T-helper 22 cell (primary cell): ENCODE data around the gene PBX2.

Source experiments
- DNase-seq: peaks from one replicate; pipeline ENCODE4 v3.0.0-alpha.2; 2020; ENCODE audit warnings: low read depth

The PBX2 gene

DNA sequence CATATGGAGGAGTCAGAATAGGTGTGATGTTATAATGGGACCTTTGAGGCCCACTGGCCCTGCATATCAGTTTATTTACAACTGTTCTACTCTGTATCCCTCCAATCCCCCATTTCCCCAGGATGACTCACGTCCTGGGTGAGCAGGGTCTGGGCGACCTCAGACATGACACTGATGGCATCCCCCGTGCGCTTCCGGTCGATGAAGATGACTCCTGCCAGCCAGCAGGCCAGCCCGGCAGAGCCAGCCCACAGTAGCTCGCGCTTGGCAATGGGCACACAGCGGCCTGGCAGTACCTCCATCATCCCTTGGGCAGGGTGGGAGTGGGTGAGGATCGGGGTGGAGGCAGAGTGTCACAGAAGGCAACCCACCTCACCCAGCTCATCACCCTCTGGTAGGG is 19.7 kb downstream of the PBX2 start:
- DNase-seq, result no peak

DNA sequence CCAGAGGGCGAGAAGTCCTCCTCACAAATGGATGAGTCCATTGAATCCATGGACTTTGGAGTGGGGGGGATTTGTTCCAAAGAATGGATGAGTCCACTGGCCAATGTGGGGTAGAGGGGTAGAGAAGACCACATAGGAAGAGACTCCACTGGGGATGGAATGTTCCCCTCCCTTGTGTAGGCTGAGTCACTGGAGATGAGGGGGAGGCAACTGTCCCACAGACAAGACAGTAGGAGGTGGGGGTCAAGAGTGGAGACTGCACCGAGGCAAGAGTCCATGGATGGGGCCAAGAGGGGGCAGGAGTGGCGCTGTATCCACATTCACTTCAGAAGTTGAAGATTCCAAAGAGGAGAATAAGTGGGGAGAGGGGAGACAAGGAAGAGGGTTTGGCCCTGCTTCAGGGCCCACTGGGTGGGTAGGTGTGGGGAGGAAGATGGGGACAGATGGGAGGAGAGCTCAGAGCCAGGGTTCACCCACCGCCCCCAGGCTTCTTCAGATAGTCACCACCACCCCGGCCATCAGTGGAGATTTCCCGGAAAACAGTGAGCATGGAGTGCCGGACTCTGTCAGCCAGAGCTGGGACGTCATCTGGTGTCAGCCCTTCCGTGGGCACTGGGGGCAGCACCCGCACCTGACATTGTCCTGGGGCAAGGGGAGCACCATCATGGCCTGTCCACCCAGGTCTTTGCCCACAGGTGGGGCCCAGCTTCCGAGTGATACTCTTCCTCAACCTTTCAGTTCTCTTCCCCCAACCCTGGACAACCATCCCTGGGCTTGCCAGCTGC is 21.0 kb downstream of the PBX2 start:
- DNase-seq, result no peak

DNA sequence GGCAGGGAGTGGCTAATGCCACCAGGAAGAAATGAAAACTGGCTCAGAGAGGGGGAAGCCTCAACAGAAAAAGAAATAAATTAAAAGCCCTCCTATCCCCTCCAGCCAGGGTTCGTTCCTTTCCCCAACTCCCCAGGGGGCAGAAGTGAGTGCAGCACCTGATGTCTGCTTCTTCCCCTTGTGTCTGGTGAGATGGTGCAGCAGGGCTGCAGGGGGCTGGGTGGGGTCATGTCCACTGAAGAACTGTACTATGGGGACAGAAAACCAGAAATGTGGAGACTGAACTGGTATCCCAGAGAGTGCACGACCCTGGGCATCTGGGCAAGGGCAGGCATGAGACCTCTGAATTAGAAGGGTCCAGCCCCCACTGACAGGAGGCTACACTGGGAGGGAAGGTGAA is 21.7 kb downstream of the PBX2 start:
- no peak for DNase-seq

DNA sequence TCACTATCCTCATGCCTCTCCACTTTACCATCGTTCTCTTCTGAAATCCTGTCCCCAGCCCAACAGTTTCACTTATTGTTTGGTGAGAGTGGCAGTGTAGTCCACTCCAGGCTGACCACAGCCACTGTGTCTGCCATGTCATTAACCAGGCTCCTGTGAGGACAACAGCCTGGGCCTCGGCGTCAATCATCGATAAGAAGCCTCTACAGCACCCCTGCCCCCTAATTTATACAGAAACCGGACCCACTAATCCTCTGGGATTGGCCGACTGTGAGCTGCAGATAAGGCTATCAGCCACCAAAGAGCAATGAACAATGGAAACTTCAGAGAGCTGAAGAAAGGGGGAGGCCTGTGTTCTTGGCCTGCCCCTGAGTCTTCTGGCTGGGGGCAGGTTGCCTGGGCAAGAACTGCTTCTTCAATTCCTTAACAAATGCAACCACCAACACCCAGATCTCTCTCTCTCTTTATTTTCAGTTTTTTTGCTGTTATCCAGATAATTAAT is 22.2 kb downstream of the PBX2 start:
- no peak for DNase-seq

DNA sequence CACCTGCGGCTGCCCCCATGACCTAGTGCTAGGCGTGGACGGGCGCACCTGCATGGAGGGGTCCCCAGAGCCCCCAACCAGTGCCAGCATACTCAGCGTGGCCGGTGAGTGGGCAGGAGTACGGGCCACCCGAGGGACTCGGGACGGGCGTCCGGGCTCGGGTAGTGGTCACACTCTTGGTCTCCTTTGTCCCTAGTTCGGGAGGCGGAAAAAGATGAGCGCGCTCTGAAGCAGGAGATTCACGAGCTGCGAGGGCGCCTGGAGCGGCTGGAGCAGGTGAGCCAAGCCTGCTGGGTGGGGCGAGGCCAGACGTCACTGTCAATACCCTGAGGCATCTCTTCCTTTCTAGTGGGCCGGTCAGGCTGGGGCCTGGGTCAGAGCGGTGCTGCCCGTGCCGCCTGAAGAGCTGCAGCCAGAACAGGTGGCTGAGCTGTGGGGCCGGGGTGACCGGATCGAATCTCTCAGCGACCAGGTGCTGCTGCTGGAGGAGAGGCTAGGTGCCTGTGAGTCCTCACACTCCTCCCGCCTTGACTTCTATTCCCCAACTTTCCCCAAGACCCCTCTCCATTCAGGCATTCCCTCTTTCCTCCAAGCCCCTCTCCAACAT is 22.7 kb downstream of the PBX2 start:
- DNase-seq, result no peak

- no peak for DNase-seq
Observed at GRCh38 chr6:32166411-32167061, 23.5 kb downstream of the PBX2 start.

DNA sequence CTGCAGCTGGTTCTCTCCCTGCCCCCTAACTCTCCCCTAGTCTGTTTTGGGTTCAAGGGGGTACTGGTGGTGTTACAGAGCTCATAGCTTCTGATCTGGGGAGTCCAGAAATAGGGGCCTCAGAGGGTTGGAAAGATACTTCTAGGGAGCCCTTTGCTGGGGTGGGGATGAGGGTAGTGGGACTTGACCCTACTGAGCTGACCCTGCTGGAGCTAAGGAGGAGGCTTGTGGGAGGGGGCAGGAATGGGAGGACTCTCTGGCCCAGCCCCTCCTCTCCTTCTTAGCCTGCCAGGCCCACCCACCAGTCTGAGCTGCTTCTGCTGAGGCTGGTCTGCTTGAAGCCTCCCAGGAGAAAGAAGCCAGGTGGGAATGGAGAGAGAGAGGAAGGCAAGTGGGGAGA is 25.7 kb downstream of the PBX2 start, which contains the start of gene EGFL8:
Gene EGFL8 (plus strand): TSS at position 301 of the 400 bp plus-strand sequence. CDS start 1,571 bp downstream, outside the sequence.
- DNase-seq, result no peak

DNA sequence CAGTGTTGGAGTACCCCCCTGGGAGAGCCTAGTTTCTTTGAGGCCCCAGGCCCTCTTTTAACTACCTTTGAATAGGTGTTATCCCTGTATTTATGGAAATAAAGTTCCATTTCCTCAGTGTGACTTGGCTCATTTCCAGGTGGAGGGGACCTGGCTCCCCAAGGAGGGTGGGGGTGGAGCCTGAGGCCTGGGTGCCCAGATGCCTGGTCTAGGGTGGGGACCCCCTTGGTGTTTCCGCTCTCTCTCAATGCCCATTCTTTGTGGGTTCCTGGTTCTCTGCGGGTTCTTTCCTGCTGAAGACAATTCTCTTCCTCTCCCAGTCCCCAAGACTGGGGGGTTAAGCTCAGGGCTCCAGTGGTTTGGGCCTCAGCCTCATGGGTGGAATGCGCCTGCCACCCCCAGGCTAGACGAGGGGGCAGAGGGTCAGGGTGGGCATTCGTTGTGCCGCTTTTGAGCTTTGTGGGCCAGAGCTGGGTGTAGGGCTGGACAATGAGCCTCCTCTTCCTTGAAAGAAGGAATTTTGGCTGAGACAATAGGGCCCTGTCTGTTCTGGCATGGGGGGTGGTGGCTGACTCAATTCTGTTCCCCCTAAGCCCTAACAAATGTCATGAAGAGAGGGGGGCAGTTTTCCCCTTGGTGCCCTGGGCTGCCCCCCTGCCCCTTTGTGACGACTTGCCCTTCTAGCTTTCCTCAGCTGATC is 26.3 kb downstream of the PBX2 start:
- no peak for DNase-seq

- no peak for DNase-seq
Observed at GRCh38 chr6:32158052-32158451, 31.9 kb downstream of the PBX2 start.

GRCh38 chr6:32156891-32157290 is 33.1 kb downstream of the PBX2 start:
- DNase-seq, result no peak

GRCh38 chr6:32154514-32155161 is 35.4 kb downstream of the PBX2 start:
- DNase-seq, result peak; percentile 28

GRCh38 chr6:32153564-32154513 is 36.2 kb downstream of the PBX2 start, which contains the start of gene PPT2:
Gene PPT2, plus strand, starts transcription at chr6:32154141. Its CDS starts 454 bp downstream, at chr6:32154595.
- DNase-seq, result peak; percentile 52

- DNase-seq, result no peak
Observed at GRCh38 chr6:32152769-32153563, 37.0 kb downstream of the PBX2 start.

GRCh38 chr6:32151863-32152768 is 37.9 kb downstream of the PBX2 start, which contains the start of gene PRRT1:
Gene PRRT1, minus strand, starts transcription at chr6:32151939. Its CDS starts 112 bp downstream, at chr6:32151827.
- no peak for DNase-seq

- no peak for DNase-seq
Observed at GRCh38 chr6:32151181-32151862, 38.7 kb downstream of the PBX2 start.

DNA sequence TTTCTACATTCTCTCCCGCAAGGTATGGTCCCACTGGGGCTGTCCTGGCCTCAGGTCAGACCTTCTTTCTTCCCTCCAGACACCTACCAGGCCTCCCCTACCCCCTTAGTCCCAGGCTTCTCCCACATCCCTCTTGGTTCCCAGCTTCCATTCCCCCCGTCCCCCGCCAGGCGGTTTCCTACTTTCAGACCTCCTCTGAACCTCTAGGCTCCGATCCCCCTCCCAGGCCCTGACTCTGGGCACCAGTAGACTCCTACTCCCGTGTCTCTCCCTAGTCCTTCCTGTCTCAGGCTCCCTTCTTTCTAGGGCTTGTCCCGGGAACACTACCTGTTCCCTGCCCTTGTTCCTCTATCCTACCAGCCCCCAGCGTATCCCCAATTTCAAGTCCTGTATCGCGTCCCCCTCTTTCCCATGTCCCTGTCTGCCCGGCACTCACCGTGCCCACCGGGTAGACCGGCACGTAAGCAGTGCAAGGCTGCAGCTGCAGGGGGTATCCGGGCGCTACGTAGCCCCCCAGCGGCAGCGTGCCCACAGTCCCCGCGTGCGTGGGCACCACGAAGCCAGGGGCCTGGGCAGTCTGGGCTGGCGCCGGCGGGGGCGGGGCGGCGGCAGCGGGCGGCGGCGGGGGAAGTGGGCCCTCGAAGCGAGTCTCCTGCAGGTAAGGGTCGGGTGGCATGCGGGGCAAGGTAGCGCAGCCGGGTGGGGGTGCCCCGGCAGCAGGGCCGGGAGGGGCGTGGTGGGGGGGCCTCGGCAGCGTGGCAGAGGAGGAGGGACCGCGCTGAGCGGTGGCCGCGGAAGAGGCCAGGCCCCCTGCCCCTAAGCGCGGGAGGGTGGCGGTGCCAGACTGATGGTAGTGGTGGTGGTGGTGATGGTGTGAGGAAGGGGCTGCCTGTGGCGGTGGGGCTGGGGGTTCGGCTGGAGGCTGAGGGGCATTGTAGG is 39.8 kb downstream of the PBX2 start:
- DNase-seq, result no peak
